DMS153 treated with DMSO at 0.1 percent for 48 hours (cell line): ENCODE data around the gene KLHL22.
"Not testable (repeated sequence)": the region's sequence is repeated elsewhere in the genome, so short reads cannot be mapped to it uniquely, and the experiment has no call there.

ENCODE experiments used
- DNase-seq: peaks from one replicate; lab custom pipeline; 2025; ENCODE audit not compliant: unreplicated experiment; lab: John Stamatoyannopoulos, UW

The KLHL22 gene

DNA sequence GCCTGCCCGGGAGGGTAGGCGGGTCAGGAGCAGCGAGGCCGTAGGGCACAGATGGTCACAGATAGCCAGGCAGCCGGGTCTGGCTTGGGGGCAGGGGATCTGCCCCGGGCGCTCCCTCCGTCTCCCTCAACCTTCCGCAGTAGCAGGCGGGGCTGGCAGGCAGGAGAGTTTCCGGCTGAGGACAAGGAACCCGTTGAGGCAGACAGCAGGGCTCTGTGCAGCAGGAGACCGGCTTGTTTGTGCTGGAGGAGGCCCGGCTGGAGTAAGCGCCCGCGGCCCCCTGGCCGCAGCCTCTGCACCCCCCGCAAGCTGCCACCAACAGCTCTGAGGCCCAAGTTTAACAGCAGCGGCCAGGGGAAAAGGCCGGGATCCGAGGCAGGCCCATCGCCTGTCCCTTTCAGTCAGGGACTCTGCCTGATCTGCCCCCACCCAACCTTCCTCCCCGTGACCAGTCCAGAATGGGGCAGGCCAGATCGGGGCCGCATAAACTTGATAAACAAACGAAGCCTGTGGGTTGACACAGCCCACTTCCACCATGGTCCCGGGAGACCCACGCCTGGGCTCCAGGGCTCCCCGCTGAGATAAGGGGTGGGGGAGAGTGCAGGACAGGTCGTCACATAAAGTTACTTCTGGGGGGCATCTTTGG is 71.6 kb downstream of the KLHL22 start:
- no peak for DNase-seq

DNA sequence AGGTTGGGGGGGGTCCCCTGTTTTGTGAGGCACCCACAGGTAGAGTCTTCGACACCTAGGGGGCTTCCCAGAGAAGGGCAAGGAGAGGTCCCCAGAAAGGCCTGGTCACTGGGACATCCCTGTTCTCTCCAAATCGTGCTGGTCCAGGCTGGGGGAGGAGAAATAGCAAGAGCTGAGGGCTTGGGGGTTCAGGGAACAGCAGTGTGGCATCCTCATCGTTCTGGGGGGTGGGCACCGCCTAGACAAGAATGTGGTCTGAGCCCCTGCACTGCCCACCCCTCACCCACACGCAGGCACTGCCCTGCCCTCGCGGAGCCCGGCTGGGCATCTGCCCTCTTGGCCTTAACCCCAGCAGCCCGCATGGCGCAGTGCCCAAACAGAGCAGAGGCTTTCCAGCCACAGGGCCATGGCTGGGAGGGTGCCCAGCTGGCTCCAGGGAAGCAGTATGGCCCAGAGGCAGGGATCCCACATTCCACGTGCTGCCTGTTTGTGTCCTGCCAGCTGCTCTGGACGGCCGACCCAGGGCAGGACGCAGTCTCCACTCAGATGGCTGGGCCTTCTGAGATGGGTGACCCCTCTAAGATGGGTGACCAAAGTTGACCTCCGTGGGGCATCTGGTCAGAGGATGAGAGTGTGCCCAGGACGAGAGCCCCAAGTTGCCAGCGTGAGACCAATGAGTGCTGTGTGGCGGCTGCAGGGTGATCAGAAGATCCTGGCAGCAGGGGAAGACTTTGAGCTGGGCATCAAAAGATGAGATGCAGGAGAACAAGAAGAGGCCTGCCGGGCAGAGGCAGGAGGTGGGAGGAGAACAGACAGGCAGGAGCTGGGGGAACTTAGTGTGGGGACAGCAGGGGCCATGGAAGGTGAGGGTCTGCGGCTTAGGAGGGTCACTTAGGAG is 72.3 kb downstream of the KLHL22 start:
- DNase-seq = no peak

DNA sequence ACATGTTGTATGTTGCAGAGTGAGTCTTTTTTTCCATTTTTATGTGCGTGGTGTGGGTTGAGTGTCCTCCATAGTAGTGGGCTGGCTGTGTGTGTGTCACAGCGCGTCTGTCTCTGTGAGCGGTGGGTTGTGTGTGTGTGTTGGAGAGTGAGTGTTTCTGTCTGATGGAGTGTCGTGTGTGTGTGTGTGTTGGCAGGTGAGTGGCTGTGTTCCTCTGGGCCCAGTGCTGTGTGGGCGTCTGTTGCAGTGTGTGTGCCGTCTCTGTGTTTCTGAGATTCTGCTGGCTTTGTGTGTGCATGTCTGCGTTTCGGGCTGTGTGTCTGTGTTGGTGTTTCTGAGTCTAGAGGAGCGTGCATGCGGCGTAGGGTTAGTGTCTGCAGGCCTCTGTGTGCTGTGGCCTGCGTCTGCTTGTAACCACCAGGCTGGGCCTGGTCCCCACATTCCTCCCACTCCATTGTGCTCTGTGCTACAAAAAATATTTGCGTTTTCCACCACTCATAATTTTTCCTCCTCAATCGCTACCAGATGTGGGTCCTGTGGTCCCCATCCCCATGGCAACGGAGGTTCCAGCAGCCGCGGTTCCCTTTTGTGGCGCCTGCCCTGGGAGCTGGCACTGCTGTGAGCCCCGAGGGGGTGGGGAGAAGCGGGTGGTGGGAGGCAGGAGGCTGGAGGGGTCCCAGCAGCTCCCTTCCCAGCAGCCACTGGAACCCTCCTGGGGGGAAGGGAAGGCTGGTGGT is 73.2 kb downstream of the KLHL22 start:
- DNase-seq = no peak

DNA sequence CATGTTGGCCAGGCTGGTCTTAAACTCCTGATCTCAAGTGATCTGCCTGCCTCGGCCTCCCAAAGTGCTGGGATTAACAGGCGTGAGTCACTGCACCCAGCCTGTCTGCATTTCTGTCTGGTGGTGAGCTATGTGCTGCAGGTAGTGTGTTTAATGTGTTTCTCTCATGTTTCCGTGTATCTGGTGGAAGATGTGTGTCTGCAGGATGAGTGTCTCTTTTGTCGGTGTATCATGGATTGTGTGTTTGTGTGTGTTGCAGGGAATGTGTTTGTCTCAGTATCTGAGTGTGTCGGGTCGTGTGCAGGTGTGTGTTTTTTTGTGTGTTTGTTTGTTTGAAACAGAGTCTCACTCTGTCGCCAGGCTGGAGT is 74.1 kb downstream of the KLHL22 start:
- no peak for DNase-seq

DNA sequence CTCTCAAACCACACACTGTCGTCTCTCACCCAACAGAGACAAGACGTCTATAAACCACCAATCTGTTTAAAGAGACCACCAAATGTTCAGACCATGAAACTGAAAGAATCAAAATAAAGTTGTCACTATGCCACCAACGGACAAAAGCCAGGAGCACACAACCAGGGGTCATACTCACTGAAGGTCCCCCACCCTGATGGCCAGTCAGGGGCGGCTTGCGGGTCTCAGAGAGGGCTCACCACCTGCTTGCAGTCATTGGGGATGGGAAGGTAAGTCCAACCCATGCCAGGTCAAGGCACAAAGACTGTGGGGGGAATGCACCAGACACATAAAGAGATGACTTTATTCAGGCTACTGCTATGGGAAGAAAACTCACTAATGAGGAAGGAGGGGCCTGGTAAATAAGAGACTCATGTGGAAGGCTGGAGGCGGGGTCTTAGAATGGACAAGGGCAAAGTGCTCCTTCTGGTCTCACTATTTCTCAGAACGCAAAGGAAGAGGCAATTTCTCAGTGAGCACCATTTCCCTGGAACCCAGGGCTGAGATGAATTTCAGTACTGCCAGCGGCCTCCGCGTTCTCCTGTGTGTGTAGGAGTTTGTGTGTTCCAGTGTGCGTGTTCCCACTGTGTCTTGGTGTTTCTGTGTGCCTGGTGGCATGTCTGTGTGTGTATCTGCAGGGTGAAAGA is 75.3 kb downstream of the KLHL22 start:
- no peak for DNase-seq

DNA sequence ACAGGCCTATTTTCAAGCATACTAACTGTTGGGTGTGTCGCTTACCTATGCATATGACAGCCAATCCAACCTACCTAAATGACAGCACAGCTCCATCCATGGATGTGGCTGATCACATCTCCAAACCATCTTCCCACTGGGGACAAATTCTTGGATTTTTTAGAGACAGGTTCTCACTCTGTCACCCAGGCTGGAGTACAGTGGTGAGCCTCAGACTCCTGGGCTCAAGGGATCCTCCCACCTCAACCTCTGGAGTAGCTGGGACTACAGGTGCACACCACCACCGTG is 76.0 kb downstream of the KLHL22 start:
- no peak for DNase-seq

DNA sequence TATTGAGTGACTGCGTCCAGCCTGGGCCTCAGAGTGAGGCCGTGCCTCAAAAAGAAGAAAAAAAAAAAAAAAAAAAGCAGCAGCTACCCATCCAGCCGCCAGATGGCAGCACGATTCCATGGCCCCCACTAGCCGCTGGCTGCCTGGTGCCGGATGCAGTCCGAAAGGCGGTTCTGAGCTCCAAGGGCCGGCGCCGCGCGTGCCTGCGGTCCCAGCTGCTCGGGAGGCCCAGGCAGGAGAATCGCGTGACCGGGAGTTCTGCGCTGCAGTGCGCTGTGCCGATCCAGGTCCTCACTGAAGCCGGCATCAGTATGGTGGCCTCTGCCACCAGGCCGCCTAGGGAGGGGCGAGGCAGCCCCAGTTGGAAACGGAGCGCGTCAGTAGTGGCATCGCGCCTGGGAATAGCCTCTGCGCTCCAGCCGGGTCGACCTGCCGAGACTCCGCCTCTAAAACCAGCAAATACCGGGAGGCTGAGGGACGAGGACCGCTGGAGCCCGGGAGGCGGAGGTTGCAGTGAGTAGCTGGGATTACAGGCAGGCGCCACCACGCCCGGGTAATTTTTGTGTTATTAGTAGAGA is 77.3 kb downstream of the KLHL22 start:
- DNase-seq = peak; percentile 48

DNA sequence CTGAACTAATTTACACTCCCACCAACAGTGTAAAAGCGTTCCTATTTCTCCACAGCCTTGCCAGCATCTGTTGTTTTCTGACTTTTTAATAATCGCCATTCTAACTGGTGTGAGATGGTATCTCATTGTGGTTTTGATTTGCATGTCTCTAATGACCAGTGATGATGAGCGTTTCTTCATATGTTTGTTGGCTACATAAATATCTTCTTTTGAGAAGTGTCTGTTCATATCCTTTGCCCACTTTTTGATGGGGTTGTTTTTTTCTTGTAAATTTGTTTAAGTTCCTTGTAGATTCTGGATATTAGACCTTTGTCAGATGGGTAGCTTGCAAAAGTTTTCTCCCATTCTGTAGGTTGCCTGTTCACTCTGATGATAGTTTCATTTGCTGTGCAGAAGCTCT is 79.9 kb downstream of the KLHL22 start:
- DNase-seq = not testable (repeated sequence)

DNA sequence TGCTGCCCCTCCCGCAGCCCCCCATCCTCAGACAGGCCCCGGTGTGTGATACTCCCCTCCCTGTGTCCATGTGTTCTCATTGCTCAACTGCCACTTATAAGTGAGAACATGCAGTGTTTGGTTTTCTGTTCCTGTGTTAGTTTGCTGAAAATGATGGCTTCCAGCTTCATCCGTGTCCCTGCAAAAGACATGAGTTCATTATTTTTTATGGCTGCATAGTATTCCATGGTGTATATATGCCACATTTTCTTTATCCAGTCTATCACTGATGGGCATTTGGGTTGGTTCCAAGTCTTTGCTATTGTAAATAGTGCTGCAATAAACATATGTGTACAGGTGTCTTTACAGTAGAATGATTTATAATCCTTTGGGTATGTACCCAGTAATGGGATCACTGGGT is 80.4 kb downstream of the KLHL22 start:
- DNase-seq = not testable (repeated sequence)

DNA sequence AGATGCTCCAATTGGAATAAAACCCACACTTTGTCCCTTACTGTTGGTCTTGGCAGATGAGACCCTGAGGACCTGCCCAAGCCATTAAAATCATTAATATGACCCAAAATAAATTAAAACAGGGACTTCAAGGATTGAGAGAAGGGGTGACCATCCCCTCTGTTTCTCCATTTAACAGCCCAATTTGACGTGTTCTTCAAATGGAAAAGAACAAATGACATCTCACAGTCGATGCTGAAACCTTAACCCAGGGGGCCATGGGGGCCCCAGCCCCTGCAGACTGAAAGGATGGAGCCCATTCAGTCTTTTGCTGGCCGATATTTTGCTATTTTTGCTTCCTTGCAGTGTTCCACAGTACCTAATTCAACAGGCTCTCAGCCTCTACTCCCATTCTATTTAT is 81.1 kb downstream of the KLHL22 start:
- no peak for DNase-seq

DNA sequence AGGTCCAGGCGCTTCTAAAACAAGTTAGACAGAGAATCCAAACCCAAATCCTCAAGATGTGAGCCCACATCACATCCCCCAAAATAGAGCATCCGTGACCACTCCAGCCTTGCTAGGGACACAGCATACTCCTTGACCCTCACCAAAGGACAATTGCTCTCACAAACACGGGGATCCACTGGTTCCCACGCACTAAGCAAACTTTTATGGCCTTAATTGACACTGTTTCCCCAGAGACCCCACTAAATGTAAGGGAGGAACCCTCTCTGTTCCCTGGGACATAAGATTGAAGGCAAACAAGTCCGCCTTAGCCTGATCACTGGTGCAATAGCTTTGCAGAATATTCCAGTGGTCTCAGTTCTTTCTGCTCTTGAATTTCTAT is 81.5 kb downstream of the KLHL22 start:
- no peak for DNase-seq

DNA sequence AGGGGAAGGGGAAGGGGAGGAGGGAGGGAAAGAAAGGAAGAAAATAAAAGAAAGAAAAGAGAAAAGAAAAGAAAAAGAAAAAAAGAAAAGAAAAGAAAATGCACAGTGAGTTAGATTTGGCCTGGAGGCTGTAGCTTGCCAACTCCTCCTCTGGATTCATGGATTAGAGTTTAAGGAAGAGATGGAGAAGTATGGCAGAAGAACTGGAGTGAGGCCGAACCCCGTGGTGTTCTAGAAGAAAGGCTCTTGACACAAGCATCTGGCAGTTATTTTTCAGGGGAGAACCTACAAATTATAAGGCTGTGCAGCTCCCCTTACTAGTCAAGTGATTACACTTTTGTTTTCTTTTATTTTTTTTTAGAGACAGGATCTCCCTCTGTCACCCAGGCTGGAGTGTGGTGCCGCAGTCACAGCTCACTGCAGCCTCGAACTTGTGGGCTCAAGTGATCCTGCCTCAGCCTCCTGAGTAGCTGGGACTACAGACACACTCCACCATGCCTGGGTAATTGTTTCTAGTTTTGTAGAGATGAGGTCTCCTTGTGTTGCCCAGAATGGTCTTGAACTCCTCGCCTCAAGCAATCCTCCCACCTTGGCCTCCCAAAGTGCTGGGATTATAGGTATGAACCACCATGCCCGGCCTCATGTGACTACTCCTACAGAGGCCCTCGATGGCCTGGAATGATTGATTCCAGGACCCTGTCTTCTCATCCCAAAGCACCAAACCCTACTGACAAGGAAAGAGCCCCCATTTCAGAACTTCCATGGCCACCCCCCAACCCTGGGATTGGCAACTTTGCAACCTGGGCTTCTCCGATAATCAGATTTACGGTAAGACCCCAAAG is 82.2 kb downstream of the KLHL22 start:
- DNase-seq = no peak

DNA sequence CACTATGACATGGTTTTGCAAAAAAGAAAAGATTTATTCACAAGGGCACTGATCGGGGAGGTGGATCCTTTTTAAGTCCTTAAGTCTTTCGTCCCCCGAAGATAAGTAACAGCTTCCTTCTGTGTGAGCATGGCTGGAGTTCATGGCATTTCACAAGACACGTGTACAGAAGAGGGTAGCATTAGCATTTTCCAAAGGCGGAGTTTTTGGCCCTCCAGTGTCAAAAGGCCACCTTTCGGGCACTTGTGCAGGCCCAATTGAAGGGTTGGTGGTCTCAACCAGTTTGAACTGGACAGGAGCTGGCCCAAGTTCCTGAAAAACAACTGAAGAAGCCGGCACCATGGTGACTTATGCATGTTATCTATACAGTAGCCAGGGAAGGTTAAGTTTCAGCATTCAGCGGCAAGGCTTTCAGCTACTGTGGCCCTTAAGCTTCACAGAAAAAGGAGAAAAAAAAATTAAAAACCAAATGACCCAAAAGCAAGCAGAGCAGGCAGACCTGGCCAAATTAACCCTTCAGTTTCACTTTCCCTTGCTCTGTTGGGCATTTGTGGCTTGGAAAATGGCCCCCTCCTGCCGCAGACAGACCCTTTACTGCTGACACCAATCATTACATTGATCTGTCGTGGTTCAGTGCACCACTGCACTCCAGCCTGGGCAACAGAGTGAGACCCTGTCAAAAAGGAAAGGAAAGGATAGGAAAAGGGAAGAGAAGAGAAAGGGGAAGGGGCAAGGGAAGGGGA is 83.0 kb downstream of the KLHL22 start:
- DNase-seq = no peak

DNA sequence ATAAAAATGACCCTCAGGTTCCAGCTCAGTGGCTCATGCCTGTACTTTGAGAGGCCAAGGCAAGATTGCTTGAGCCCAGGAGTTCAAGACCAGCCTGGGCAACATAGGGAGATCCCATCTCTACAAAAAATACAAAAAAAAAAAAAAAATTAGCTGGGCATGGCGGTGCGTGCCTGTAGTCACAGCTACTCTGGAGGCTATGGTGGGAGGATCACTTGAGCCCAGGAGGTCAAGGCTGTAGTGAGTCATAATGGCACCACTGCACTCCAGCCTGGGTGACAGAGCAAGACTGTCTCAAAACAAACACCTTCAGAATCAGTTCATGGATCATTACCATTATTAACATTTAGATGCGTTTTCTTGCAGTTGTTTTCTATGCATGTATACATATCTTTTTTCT is 86.2 kb downstream of the KLHL22 start:
- not testable (repeated sequence) for DNase-seq

DNA sequence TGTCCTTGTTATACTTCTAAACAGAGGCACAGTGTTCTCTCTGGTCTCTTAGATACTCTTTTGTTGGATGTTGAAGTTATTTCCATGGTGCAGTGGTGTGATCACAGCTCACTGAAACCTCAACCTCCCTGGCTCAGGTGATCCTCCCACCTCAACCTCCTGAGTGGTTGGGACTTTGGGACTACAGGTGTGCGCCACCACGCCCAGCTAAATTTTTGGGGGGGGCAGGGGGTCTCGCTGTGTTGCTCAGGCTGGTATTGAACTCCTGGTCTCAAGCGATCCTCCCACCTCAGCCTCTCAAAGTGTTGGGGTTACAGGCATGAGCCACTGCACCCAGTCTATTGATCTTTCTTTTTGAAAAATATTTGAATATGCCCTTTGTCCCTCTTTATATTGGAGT is 86.7 kb downstream of the KLHL22 start:
- no peak for DNase-seq

DNA sequence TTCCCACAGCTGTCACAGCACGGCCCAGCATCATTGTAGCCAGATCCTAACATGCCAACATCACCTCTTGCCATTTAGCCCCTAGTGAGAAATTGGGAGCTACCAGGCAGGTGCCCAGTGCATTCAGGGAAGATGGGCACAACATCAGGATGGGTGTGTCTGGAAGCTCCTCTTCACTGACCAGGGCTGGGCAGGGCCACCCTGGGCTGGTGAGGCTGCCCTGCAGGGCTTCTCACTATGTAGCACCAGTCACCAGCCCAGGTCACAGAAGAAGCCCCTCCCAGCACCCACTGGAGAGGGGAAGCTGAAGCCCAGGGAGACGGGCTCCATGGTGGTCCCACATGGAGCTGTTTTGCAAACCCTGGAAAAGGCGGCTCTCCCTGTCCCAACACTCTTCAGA is 87.8 kb downstream of the KLHL22 start:
- no peak for DNase-seq

DNA sequence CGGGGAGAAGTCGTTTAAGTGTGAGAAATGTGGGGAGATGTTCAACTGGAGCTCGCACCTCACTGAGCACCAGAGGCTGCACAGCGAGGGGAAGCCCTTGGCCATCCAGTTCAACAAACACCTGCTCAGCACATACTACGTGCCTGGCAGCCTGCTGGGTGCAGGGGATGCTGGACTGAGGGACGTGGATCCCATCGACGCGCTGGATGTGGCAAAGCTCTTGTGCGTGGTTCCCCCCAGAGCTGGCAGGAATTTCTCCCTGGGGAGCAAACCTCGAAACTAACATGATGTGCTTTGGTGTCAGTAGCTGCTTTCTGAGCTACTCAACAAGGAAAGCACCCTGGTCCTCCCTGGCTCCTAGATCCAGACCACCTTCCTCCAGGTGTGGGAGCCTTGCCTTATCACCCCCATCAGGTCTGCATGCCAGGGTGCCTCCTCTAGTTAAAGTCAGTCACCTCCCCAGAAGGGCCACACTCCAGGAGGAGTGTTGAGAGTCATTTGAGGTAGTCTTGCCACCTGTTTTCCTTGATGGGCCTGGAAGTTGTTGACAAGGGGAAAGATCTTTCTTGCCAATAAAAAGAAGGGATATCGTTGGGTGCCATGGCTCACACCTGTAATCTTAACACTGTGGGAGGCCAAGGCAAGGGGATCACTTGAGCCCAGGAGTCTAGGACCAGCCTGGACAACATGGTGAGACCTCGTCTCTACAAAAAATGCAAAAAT is 88.7 kb downstream of the KLHL22 start:
- DNase-seq = no peak

DNA sequence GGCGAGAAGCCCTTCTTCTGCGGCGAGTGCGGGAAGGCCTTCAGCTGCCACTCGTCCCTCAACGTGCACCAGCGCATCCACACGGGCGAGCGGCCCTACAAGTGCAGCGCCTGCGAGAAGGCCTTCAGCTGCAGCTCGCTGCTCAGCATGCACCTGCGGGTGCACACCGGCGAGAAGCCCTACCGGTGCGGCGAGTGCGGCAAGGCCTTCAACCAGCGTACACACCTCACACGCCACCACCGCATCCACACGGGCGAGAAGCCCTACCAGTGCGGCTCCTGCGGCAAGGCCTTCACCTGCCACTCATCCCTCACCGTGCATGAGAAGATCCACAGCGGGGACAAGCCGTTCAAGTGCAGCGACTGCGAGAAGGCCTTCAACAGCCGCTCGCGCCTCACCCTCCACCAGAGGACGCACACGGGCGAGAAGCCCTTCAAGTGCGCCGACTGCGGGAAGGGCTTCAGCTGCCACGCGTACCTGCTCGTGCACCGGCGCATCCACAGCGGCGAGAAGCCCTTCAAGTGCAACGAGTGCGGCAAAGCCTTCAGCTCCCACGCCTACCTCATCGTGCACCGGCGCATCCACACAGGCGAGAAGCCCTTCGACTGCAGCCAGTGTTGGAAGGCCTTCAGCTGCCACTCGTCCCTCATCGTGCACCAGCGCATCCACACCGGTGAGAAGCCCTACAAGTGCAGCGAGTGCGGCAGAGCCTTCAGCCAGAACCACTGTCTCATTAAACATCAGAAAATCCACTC is 89.5 kb downstream of the KLHL22 start:
- DNase-seq = no peak
